GM12878 (cell line): ENCODE results near the gene LRRC75A. TPM values are rescaled to one million over a fixed set of nuclear protein-coding genes. Genes with fewer than 3 reads are reported as not detected.

ENCODE experiments used
- BCL3 ChIP-seq: IDR thresholded peaks from 2 replicates; pipeline ENCODE4 v1.6.1; 2011; ENCODE audit warnings: borderline replicate concordance, low read depth, mild to moderate bottlenecking, moderate library complexity, low read length; ENCODE audit not compliant: insufficient read depth, poor library complexity, severe bottlenecking
- CBX5 ChIP-seq: sonication (generic); IDR thresholded peaks from 2 replicates; pipeline ENCODE4 v1.6.1; 2016; ENCODE audit warnings: low read depth, moderate library complexity, mild to moderate bottlenecking, inconsistent platforms
- CREB1 ChIP-seq: IDR thresholded peaks from 2 replicates; pipeline ENCODE4 v1.6.1; 2012; ENCODE audit warnings: low read depth, mild to moderate bottlenecking, inconsistent platforms
- HDAC6 ChIP-seq: fragments of 200-600 bp; sonication (generic); IDR thresholded peaks from one replicate; pipeline ENCODE4 v1.8.0; 2017; ENCODE audit warnings: antibody characterized with exemption; ENCODE audit not compliant: unreplicated experiment
- IKZF2 ChIP-seq, 2 experiments: fragments of 450-650 bp; IDR thresholded peaks; 2 replicates each; pipeline ENCODE4 v1.6.1; 2017; ENCODE audit warnings: mild to moderate bottlenecking in 2 of 2, moderate library complexity in 2 of 2
- NFIC ChIP-seq: IDR thresholded peaks from 2 replicates; pipeline ENCODE4 v1.6.1; 2012; ENCODE audit warnings: low read depth, mild to moderate bottlenecking, inconsistent platforms, low read length, moderate library complexity
- NR2F1 ChIP-seq: fragments of 450-650 bp; conservative IDR thresholded peaks from 2 replicates; pipeline ENCODE4 v1.6.1; 2017; ENCODE audit warnings: mild to moderate bottlenecking
- PKNOX1 ChIP-seq: fragments of 450-650 bp; IDR thresholded peaks from 2 replicates; pipeline ENCODE4 v1.6.1; 2016; ENCODE audit warnings: mild to moderate bottlenecking
- POU2F2 ChIP-seq: IDR thresholded peaks from 3 replicates; pipeline ENCODE4 v1.6.1; 2011; ENCODE audit warnings: low read depth, mild to moderate bottlenecking, low read length, borderline replicate concordance
- RAD51 ChIP-seq: fragments of 450-650 bp; IDR thresholded peaks from 2 replicates; pipeline ENCODE4 v1.6.1; 2016; ENCODE audit warnings: moderate library complexity, mild to moderate bottlenecking, inconsistent platforms
- SP1 ChIP-seq: IDR thresholded peaks from one replicate; pipeline ENCODE4 v1.6.1; 2011; ENCODE audit warnings: low read depth, low read length
- SUPT20H ChIP-seq: IDR thresholded peaks from 2 replicates; pipeline ENCODE4 v1.6.1; 2011; ENCODE audit warnings: low read depth, mild to moderate bottlenecking, low read length, moderate library complexity, borderline replicate concordance; ENCODE audit not compliant: control insufficient read depth
- TBL1XR1 ChIP-seq: IDR thresholded peaks from 2 replicates; pipeline ENCODE4 v1.6.1; 2012; ENCODE audit warnings: low read depth, low read length, improper control_type of control experiment
- WRNIP1 ChIP-seq: IDR thresholded peaks from 2 replicates; pipeline ENCODE4 v1.6.1; 2011; ENCODE audit warnings: low read depth, low read length, improper control_type of control experiment, borderline replicate concordance
- ZBED1 ChIP-seq: IDR thresholded peaks from 2 replicates; pipeline ENCODE4 v1.6.1; 2016; ENCODE audit warnings: borderline replicate concordance
- ZNF384 ChIP-seq: IDR thresholded peaks from 2 replicates; pipeline ENCODE4 v1.6.1; 2012; ENCODE audit warnings: low read depth, mild to moderate bottlenecking, low read length, improper control_type of control experiment, borderline replicate concordance
- ZNF622 ChIP-seq: fragments of 450-650 bp; IDR thresholded peaks from 2 replicates; pipeline ENCODE4 v1.6.1; 2017; ENCODE audit warnings: mild to moderate bottlenecking, inconsistent platforms
- ZNF687 ChIP-seq: fragments of 450-650 bp; IDR thresholded peaks from 2 replicates; pipeline ENCODE4 v1.6.1; 2017; ENCODE audit warnings: mild to moderate bottlenecking, moderate library complexity
- polyA plus RNA-seq, 11 experiments: library from polyadenylated mRNA; depleted of rRNA in 4 of 11; unstranded in 6 of 11; stranded (reverse) in 5 of 11; fragments of >200 nt; fragmentation: Nextera tagmentation in 4 of 11; fragmentation: Illumina TruSeq in 1 of 11; extraction: Ambion mirVana in 4 of 11; extraction: Trizol in 1 of 11; gene quantifications; 1 replicate in 1 of 11; 2 replicates in 10 of 11; pipeline versions ENCODE4 v1.2.1 to v1.2.3, GENCODE V29; 2011 to 2016; ENCODE audit warnings: inconsistent platforms in 2 of 11, missing spikeins in 2 of 11, low read depth in 1 of 11
- total RNA-seq, 4 experiments: library from RNA; depleted of rRNA in 3 of 4; stranded (reverse); fragments of >200 nt in 3 of 4; fragmentation: Illumina TruSeq in 1 of 4; extraction: Trizol in 1 of 4; gene quantifications; 2 replicates each; pipeline versions ENCODE4 v1.2.1 to v1.2.3, GENCODE V29; 2013 to 2021
- TF ChIP-seq, protein P1 (sequence below): IDR thresholded peaks from 2 replicates; pipeline ENCODE4 v1.6.1; 2012; ENCODE audit warnings: low read depth, low read length, improper control_type of control experiment
- TF ChIP-seq, protein P2 (sequence below): fragments of 150-350 bp; IDR thresholded peaks from 2 replicates; pipeline ENCODE4 v1.6.1; 2014; ENCODE audit warnings: mild to moderate bottlenecking, low read depth, low read length

Gene LRRC75A
- total and polyA plus RNA-seq, 10 of the 15 experiments (the other 5 are each of a cell fraction or from before 2014, with no cell fraction given): 0.01 to 1.3 (median 0.09) TPM; not detected in 2

GRCh38 chr17:16406742-16407674 is 85.0 kb downstream of the LRRC75A start (continued):
- TF ChIP-seq TBL1XR1: no peak
- TF ChIP-seq ZBED1: no peak
- TF ChIP-seq SP1: no peak
- TF ChIP-seq NR2F1: peak; percentile 27; the same call in 1 of the 2 replicates
- no peak for TF ChIP-seq POU2F2
- no peak for TF ChIP-seq ZNF384
- no peak for TF ChIP-seq PKNOX1
- no peak for TF ChIP-seq ZNF622
- TF ChIP-seq IKZF2 (IDR thresholded peaks at IDR 0.05): peak; percentile 85 to 87
- TF ChIP-seq NFIC: no peak
- no peak for TF ChIP-seq WRNIP1
- no peak for TF ChIP-seq HDAC6
- TF ChIP-seq SUPT20H: no peak
- TF ChIP-seq, protein P1, sequence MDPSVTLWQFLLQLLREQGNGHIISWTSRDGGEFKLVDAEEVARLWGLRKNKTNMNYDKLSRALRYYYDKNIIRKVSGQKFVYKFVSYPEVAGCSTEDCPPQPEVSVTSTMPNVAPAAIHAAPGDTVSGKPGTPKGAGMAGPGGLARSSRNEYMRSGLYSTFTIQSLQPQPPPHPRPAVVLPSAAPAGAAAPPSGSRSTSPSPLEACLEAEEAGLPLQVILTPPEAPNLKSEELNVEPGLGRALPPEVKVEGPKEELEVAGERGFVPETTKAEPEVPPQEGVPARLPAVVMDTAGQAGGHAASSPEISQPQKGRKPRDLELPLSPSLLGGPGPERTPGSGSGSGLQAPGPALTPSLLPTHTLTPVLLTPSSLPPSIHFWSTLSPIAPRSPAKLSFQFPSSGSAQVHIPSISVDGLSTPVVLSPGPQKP: no peak
- no peak for TF ChIP-seq RAD51
- no peak for TF ChIP-seq CBX5
- TF ChIP-seq, protein P2, sequence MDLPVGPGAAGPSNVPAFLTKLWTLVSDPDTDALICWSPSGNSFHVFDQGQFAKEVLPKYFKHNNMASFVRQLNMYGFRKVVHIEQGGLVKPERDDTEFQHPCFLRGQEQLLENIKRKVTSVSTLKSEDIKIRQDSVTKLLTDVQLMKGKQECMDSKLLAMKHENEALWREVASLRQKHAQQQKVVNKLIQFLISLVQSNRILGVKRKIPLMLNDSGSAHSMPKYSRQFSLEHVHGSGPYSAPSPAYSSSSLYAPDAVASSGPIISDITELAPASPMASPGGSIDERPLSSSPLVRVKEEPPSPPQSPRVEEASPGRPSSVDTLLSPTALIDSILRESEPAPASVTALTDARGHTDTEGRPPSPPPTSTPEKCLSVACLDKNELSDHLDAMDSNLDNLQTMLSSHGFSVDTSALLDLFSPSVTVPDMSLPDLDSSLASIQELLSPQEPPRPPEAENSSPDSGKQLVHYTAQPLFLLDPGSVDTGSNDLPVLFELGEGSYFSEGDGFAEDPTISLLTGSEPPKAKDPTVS: no peak
- TF ChIP-seq ZNF687: peak; percentile 71
- TF ChIP-seq BCL3: no peak
- no peak for TF ChIP-seq CREB1
